ENCODE measurements around the gene POLR3E. TPM values are rescaled to one million over a fixed set of nuclear protein-coding genes. Genes with fewer than 3 reads are reported as not detected.
A peak's percentile ranks its signal among the peaks of the same experiment; 100 is the strongest.

Gene POLR3E
- total RNA-seq, 1 experiment from 2014 or later, result 70.8 TPM

DNA sequence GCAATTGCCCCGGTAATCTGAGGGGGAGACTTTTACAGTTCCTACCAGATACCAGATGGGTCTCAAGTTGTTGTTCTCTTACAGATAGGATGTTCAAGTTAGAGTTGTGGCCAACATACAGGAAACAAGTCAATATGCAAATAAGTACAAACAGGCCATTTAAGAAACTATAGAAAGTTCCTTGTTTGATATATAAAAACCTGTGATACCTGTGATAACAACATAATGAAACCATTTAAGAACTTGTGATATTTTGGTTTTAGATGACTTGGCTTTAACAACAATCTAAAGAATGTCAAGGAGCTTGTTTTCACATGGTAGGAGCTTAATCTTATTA, 60.4 kb downstream of the POLR3E start:
- Mint-ChIP-seq H3K36me3 (ENCODE audit: insufficient read depth, unreplicated experiment) (peaks cover 33% of the 10 kb centered on the region), H3K27me3 (ENCODE audit: insufficient read depth, unreplicated experiment) (no peaks in the 10 kb centered on the region), H3K27ac (ENCODE audit: unreplicated experiment) (no peak overlapping the region), H3K9me3 (ENCODE audit: unreplicated experiment) (no peaks in the 10 kb centered on the region), H3K4me3 (ENCODE audit: unreplicated experiment) (no peak overlapping the region), H3K4me1 (ENCODE audit: low read depth, unreplicated experiment) (peaks cover 13% of the 10 kb centered on the region)
- BruUV-seq (replicated peaks), result no TSS peak
- ChIA-PET CTCF (no interaction called here), POLR2A (no interaction called here)
- peaks cover 44% of the 10 kb centered on the region for H3K4me1 ChIP-seq
- no peaks in the 10 kb centered on the region for H3K36me3 ChIP-seq (ENCODE audit: control insufficient read depth, insufficient read depth, low read length)
- TF ChIP-seq, protein P1, sequence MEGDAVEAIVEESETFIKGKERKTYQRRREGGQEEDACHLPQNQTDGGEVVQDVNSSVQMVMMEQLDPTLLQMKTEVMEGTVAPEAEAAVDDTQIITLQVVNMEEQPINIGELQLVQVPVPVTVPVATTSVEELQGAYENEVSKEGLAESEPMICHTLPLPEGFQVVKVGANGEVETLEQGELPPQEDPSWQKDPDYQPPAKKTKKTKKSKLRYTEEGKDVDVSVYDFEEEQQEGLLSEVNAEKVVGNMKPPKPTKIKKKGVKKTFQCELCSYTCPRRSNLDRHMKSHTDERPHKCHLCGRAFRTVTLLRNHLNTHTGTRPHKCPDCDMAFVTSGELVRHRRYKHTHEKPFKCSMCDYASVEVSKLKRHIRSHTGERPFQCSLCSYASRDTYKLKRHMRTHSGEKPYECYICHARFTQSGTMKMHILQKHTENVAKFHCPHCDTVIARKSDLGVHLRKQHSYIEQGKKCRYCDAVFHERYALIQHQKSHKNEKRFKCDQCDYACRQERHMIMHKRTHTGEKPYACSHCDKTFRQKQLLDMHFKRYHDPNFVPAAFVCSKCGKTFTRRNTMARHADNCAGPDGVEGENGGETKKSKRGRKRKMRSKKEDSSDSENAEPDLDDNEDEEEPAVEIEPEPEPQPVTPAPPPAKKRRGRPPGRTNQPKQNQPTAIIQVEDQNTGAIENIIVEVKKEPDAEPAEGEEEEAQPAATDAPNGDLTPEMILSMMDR (IDR thresholded peaks at IDR 0.05; ENCODE audit: insufficient read depth in 1 of 2, low read depth in 1 of 2, low read length in 1 of 2, severe bottlenecking in 1 of 2, unreplicated experiment in 1 of 2), result no peak
- intact Hi-C loops (cut with micrococcal nuclease; ENCODE audit: unreplicated experiment), result no loop called here
- no peaks in the 10 kb centered on the region for H3K27me3 ChIP-seq (replicated peaks; ENCODE audit: control insufficient read depth, insufficient read depth, low read length)
- no peak for DNase-seq
- no peaks in the 10 kb centered on the region for H3K9me3 ChIP-seq
- no peak overlapping the region for H3K4me3 ChIP-seq (ENCODE audit: low read depth, low read length)

DNA sequence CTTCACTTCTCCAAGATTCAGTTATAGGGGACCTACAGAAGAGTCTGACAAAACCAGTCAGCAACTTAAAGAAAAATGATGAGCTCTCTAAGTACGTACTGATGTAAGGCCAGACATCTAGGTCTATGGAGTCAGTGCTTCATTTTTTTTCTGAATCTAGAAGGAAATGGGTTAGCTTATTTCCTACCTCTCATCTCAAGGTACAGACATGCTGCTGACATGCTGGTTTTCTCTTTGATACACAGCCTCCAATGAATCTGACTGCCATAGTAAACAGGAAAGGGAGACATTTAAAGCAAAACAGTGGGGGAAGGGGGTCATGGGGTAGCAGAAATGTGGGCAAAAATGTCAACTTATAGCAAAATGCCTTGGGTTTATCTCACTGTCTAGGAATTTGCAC, 60.8 kb downstream of the POLR3E start:
- no peak overlapping the region for H3K4me3 ChIP-seq (ENCODE audit: low read depth, low read length)
- peaks cover 36% of the 10 kb centered on the region for H3K36me3 Mint-ChIP-seq (ENCODE audit: insufficient read depth, unreplicated experiment)
- no peaks in the 10 kb centered on the region for H3K9me3 Mint-ChIP-seq (ENCODE audit: unreplicated experiment)
- no peaks in the 10 kb centered on the region for H3K27me3 ChIP-seq (replicated peaks; ENCODE audit: control insufficient read depth, insufficient read depth, low read length)
- BruUV-seq (replicated peaks), result no TSS peak
- no peaks in the 10 kb centered on the region for H3K27me3 Mint-ChIP-seq (ENCODE audit: insufficient read depth, unreplicated experiment)
- no peaks in the 10 kb centered on the region; the same call in 1 of the 2 replicates for H3K36me3 ChIP-seq (ENCODE audit: control insufficient read depth, insufficient read depth, low read length)
- TF ChIP-seq, protein P1 (IDR thresholded peaks at IDR 0.05; ENCODE audit: insufficient read depth in 1 of 2, low read depth in 1 of 2, low read length in 1 of 2, severe bottlenecking in 1 of 2, unreplicated experiment in 1 of 2), result no peak
- intact Hi-C loops (cut with micrococcal nuclease; ENCODE audit: unreplicated experiment), result no loop called here
- H3K9me3 ChIP-seq, result no peaks in the 10 kb centered on the region
- H3K4me1 ChIP-seq, result peaks cover 40% of the 10 kb centered on the region
- ChIA-PET POLR2A (no interaction called here), CTCF (no interaction called here)
- H3K4me3 Mint-ChIP-seq (ENCODE audit: unreplicated experiment), result no peak overlapping the region
- peaks cover 13% of the 10 kb centered on the region for H3K4me1 Mint-ChIP-seq (ENCODE audit: low read depth, unreplicated experiment)
- no peak overlapping the region for H3K27ac Mint-ChIP-seq (ENCODE audit: unreplicated experiment)
- DNase-seq, result no peak

DNA sequence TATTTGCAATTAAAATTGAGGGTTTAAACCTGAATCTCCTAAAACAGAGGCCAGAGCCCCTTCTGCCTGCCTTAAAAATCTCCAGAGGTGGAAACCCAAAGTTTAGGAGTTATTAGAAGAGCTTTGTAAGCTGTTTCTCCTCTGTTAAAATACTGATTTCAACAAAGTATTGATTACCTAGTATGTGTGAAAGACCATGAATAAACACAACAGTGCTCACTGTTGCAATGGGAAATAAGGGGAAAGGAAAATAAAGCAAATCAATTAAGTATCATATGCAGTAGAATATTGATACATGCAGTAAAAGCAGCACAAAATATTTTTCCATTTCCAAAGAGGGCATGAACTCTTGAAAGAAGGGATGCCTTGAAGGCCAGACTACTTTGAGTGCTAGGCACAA, 62.5 kb downstream of the POLR3E start:
- peaks cover 53% of the 10 kb centered on the region for H3K36me3 Mint-ChIP-seq (ENCODE audit: insufficient read depth, unreplicated experiment)
- Histone ChIP-seq H3K27me3 (replicated peaks; ENCODE audit: control insufficient read depth, insufficient read depth, low read length) (no peaks in the 10 kb centered on the region), H3K4me3 (ENCODE audit: low read depth, low read length) (no peak overlapping the region), H3K9me3 (no peaks in the 10 kb centered on the region), H3K36me3 (ENCODE audit: control insufficient read depth, insufficient read depth, low read length) (no peaks in the 10 kb centered on the region; the same call in 1 of the 2 replicates), H3K4me1 (peaks cover 24% of the 10 kb centered on the region)
- H3K27me3 Mint-ChIP-seq (ENCODE audit: insufficient read depth, unreplicated experiment), result no peaks in the 10 kb centered on the region
- ChIA-PET CTCF (no interaction called here), POLR2A (no interaction called here)
- H3K27ac Mint-ChIP-seq (ENCODE audit: unreplicated experiment), result peak overlapping the region; percentile 24
- TF ChIP-seq, protein P1 (IDR thresholded peaks at IDR 0.05; ENCODE audit: insufficient read depth in 1 of 2, low read depth in 1 of 2, low read length in 1 of 2, severe bottlenecking in 1 of 2, unreplicated experiment in 1 of 2), result no peak
- no peak overlapping the region for H3K4me3 Mint-ChIP-seq (ENCODE audit: unreplicated experiment)
- intact Hi-C loops (cut with micrococcal nuclease; ENCODE audit: unreplicated experiment), result no loop called here
- H3K9me3 Mint-ChIP-seq (ENCODE audit: unreplicated experiment), result no peaks in the 10 kb centered on the region
- no TSS peak for BruUV-seq (replicated peaks)
- H3K4me1 Mint-ChIP-seq (ENCODE audit: low read depth, unreplicated experiment), result peaks cover 12% of the 10 kb centered on the region
- DNase-seq, result no peak
